ENCODE data around the gene ANO7.

ANO7 gene

DNA sequence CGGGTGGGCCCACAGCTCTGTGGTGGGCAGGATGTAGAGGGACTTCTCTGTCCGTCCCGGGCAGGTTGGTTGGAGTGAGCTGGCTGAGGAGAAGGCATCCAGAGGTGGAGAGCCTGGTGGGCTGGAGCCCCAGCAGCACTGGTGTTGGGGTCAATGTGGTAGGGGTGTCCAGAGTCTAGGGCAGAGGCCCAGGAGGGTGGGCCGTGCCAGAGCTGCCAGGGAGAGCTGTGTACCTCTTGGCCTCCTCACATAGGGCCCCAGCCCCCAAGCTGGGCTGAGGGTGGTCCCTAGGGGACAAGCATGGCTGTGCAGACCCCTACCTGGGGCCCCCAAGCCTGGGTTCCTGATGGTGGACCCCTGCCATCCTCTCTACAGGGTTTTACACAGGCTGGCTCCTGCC, 16.0 kb downstream of the ANO7 start:
- TF ChIP-seq FOXP2 (optimal IDR thresholded peaks at IDR 0.05; ENCODE audit: borderline replicate concordance, extremely low read depth, extremely low read length, insufficient read depth) (no peak), SIN3A (IDR thresholded peaks at IDR 0.05; ENCODE audit: borderline replicate concordance, insufficient read depth, low read length) (no peak), POLR2AphosphoS5 (IDR thresholded peaks at IDR 0.05; ENCODE audit: low read depth, low read length) (no peak), TAF1 (IDR thresholded peaks at IDR 0.05; ENCODE audit: borderline replicate concordance, insufficient read depth, low read length) (no peak), REST (IDR thresholded peaks at IDR 0.05; ENCODE audit: insufficient read depth in 1 of 2, low read depth in 2 of 2, low read length in 2 of 2) (no peak)

DNA sequence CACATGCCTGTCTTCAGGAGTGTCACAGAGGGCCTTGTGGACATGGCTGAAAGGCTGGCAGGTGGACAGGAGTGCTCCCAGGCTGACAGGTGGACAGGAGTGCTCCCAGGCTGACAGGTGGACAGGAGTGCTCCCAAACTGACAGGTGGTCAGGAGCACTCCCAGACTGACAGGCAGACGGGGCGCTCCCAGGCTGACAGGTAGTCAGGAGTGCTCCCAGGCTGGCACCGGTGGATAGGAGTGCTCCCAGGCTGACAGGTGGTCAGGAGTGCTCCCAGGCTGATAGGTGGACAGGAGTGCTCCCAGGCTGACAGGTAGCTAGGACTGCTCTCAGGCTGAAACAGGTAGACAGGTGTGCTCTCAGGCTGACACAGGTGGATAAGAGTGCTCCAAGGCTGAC, 16.6 kb downstream of the ANO7 start:
- TF ChIP-seq POLR2AphosphoS5 (IDR thresholded peaks at IDR 0.05; ENCODE audit: low read depth, low read length) (no peak), FOXP2 (optimal IDR thresholded peaks at IDR 0.05; ENCODE audit: borderline replicate concordance, extremely low read depth, extremely low read length, insufficient read depth) (no peak), SIN3A (IDR thresholded peaks at IDR 0.05; ENCODE audit: borderline replicate concordance, insufficient read depth, low read length) (no peak), REST (IDR thresholded peaks at IDR 0.05; ENCODE audit: insufficient read depth in 1 of 2, low read depth in 2 of 2, low read length in 2 of 2) (no peak), TAF1 (IDR thresholded peaks at IDR 0.05; ENCODE audit: borderline replicate concordance, insufficient read depth, low read length) (no peak)

- TF ChIP-seq FOXP2 (optimal IDR thresholded peaks at IDR 0.05; ENCODE audit: borderline replicate concordance, extremely low read depth, extremely low read length, insufficient read depth), result no peak
- TF ChIP-seq POLR2AphosphoS5 (IDR thresholded peaks at IDR 0.05; ENCODE audit: low read depth, low read length), result no peak
- no peak for TF ChIP-seq SIN3A (IDR thresholded peaks at IDR 0.05; ENCODE audit: borderline replicate concordance, insufficient read depth, low read length)
- TF ChIP-seq TAF1 (IDR thresholded peaks at IDR 0.05; ENCODE audit: borderline replicate concordance, insufficient read depth, low read length), result no peak
- TF ChIP-seq REST (IDR thresholded peaks at IDR 0.05; ENCODE audit: insufficient read depth in 1 of 2, low read depth in 2 of 2, low read length in 2 of 2), result no peak
Observed at GRCh38 chr2:241207151-241207550, 18.7 kb downstream of the ANO7 start.

DNA sequence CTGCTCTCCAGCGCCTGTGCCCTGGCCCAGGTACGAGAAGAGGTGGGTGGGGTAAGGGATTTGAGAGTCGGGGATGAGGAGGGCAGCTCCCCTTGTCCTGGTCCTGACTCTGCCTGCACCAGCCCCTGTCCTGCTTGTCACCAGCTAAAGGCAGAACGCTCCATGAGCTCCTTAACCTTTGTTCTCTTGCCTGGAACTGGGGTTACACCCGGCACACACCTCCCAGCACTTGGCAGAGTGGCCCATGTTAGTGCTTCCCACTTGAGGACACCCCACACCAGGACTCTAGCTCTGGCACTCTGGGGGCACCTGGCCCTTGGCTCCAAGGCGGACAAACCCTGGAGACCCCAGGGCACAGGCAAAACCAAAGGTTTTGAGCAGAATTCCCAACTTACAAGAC, 19.2 kb downstream of the ANO7 start:
- TF ChIP-seq TAF1 (IDR thresholded peaks at IDR 0.05; ENCODE audit: borderline replicate concordance, insufficient read depth, low read length), result no peak
- no peak for TF ChIP-seq POLR2AphosphoS5 (IDR thresholded peaks at IDR 0.05; ENCODE audit: low read depth, low read length)
- TF ChIP-seq REST (IDR thresholded peaks at IDR 0.05; ENCODE audit: insufficient read depth in 1 of 2, low read depth in 2 of 2, low read length in 2 of 2), result no peak
- no peak for TF ChIP-seq FOXP2 (optimal IDR thresholded peaks at IDR 0.05; ENCODE audit: borderline replicate concordance, extremely low read depth, extremely low read length, insufficient read depth)
- no peak for TF ChIP-seq SIN3A (IDR thresholded peaks at IDR 0.05; ENCODE audit: borderline replicate concordance, insufficient read depth, low read length)

DNA sequence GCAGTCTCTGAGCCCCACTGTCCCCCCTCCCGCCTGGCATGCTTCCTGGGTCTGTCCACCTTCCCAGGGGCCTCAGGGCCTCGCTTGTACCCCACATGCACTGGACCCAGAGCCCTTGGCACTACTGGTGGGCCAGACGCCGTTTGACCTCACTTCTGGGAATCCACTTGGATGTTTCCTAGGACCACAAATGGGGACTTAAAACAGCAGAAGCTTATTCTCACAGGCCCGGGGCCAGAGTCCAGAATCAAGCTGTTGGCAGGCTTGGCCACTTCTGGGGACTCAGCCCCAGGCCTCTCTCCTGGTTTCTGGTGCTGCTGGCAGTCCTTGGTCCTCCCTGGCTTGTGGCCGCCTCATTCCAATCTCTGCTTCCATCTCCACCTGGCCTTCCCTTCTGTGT, 19.6 kb downstream of the ANO7 start:
- no peak for TF ChIP-seq TAF1 (IDR thresholded peaks at IDR 0.05; ENCODE audit: borderline replicate concordance, insufficient read depth, low read length)
- TF ChIP-seq SIN3A (IDR thresholded peaks at IDR 0.05; ENCODE audit: borderline replicate concordance, insufficient read depth, low read length), result no peak
- TF ChIP-seq FOXP2 (optimal IDR thresholded peaks at IDR 0.05; ENCODE audit: borderline replicate concordance, extremely low read depth, extremely low read length, insufficient read depth), result no peak
- TF ChIP-seq REST (IDR thresholded peaks at IDR 0.05; ENCODE audit: insufficient read depth in 1 of 2, low read depth in 2 of 2, low read length in 2 of 2), result no peak
- TF ChIP-seq POLR2AphosphoS5 (IDR thresholded peaks at IDR 0.05; ENCODE audit: low read depth, low read length), result no peak
